Measurements from ENCODE around the gene FOXA3. TPM values are rescaled to one million over a fixed set of nuclear protein-coding genes. Genes with fewer than 3 reads are reported as not detected.
A peak's percentile ranks its signal among the peaks of the same experiment; 100 is the strongest.

The FOXA3 gene
- total RNA-seq, 1 experiment from 2014 or later, result not detected

- intact Hi-C loops (cut with micrococcal nuclease; ENCODE audit: unreplicated experiment), result loop anchor here (1.0 kb wide), 1 partner anchor 21 kb away; the partner anchor contains the start of gene SYMPK
- POLR2A ChIA-PET (ENCODE audit: low non-redundant PET), result no interaction called here
- Histone ChIP-seq H3K27ac (ENCODE audit: low read depth, low read length, poor library complexity, severe bottlenecking) (no peak overlapping the region), H3K36me3 (ENCODE audit: insufficient read depth, low read length, poor library complexity, severe bottlenecking) (peaks cover 2% of the 10 kb centered on the region), H3K9me3 (ENCODE audit: low read depth, low read length, poor library complexity, severe bottlenecking) (no peaks in the 10 kb centered on the region), H3K4me1 (ENCODE audit: insufficient read depth, low read length, poor library complexity, severe bottlenecking) (peaks cover 29% of the 10 kb centered on the region), H3K4me3 (ENCODE audit: low read depth, low read length, poor library complexity, severe bottlenecking) (peak overlapping the region; percentile 79), H3K27me3 (replicated peaks; ENCODE audit: insufficient read depth, low read depth, low read length, poor library complexity) (no peaks in the 10 kb centered on the region)
- no TSS peak for BruUV-seq (replicated peaks)
- no peak for DNase-seq (ENCODE audit: low spot score)
- TF ChIP-seq EZH2 (IDR thresholded peaks at IDR 0.05; ENCODE audit: borderline replicate concordance, low read depth, low read length, poor library complexity, severe bottlenecking) (no peak), CTCF (conservative IDR thresholded peaks at IDR 0.05; ENCODE audit: low read depth, low read length) (no peak)
- CTCF ChIA-PET, result interaction anchor here (0.6 kb wide), 2 partner anchors 13 to 114 kb away, joined by 4 read pairs; no protein-coding TSS in a partner anchor
Observed at GRCh38 chr19:45883881-45884681, 20.0 kb downstream of the FOXA3 start.

- TF ChIP-seq EZH2 (IDR thresholded peaks at IDR 0.05; ENCODE audit: borderline replicate concordance, low read depth, low read length, poor library complexity, severe bottlenecking), result no peak
- TF ChIP-seq CTCF (conservative IDR thresholded peaks at IDR 0.05; ENCODE audit: low read depth, low read length), result no peak
- Histone ChIP-seq H3K36me3 (ENCODE audit: insufficient read depth, low read length, poor library complexity, severe bottlenecking) (peaks cover 2% of the 10 kb centered on the region), H3K27ac (ENCODE audit: low read depth, low read length, poor library complexity, severe bottlenecking) (peak overlapping the region; percentile 90), H3K27me3 (replicated peaks; ENCODE audit: insufficient read depth, low read depth, low read length, poor library complexity) (no peaks in the 10 kb centered on the region), H3K4me3 (ENCODE audit: low read depth, low read length, poor library complexity, severe bottlenecking) (peak overlapping the region; percentile 79), H3K9me3 (ENCODE audit: low read depth, low read length, poor library complexity, severe bottlenecking) (no peaks in the 10 kb centered on the region), H3K4me1 (ENCODE audit: insufficient read depth, low read length, poor library complexity, severe bottlenecking) (peaks cover 29% of the 10 kb centered on the region)
- no TSS peak for BruUV-seq (replicated peaks)
- ChIA-PET POLR2A (ENCODE audit: low non-redundant PET) (no interaction called here), CTCF (interaction anchor here (0.6 kb wide), 3 partner anchors 14 to 116 kb away, joined by 3 to 4 read pairs (median 4); partner anchors contain the start of gene SIX5)
- intact Hi-C loops (cut with micrococcal nuclease; ENCODE audit: unreplicated experiment), result no loop called here
- no peak for DNase-seq (ENCODE audit: low spot score)
Observed at GRCh38 chr19:45884682-45885555, 20.8 kb downstream of the FOXA3 start.
